DND-41 (cell line): ENCODE data around the gene KRTAP19-6.

ENCODE experiments used
- CTCF ChIP-seq: IDR thresholded peaks from 2 replicates; pipeline ENCODE4 v1.5.1; 2012; ENCODE audit warnings: borderline replicate concordance, low read length, moderate library complexity, mild to moderate bottlenecking; ENCODE audit not compliant: poor library complexity, severe bottlenecking; ENCODE audit errors: extremely low read depth
- EZH2 ChIP-seq: IDR thresholded peaks from 3 replicates; pipeline ENCODE4 v1.6.1; 2012; ENCODE audit warnings: borderline replicate concordance, low read depth, mild to moderate bottlenecking, moderate library complexity, low read length, inconsistent platforms; ENCODE audit not compliant: severe bottlenecking

- TF ChIP-seq CTCF (no peak), EZH2 (no peak)
Measured at GRCh38 chr21:30577766-30578165, 36.1 kb upstream of the KRTAP19-6 start.
